K562 (cell line): ENCODE results near the gene CYB5RL. TPM values are rescaled to one million over a fixed set of nuclear protein-coding genes. Genes with fewer than 3 reads are reported as not detected.
A peak's percentile ranks its signal among the peaks of the same experiment; 100 is the strongest.

Experiments used
- ATAC-seq: fragments of 200-7000 bp; cut with Tn5 transposase; 3 replicates; pipeline ENCODE4 v1.9.1; 2020; ENCODE audit warnings: moderate library complexity
- BruUV-seq: library from RNA; stranded (reverse); fragments of 400-500 nt; replicated peaks from 2 replicates; lab custom pipeline; 2021; lab: Mats Ljungman, UMichigan
- CTCF ChIA-PET: fragments of 300-600 bp; formaldehyde crosslinking; extraction: SDS; loops from one replicate; lab custom pipeline; 2021; ENCODE audit warnings: low intra/inter-chr PET ratio; lab: Yijun Ruan, JAX
- POLR2A ChIA-PET: fragments of 300-600, 350-650 bp; sonication (Branson Sonifier 250); formaldehyde crosslinking; extraction: SDS; loops from one replicate; lab custom pipeline; 2021; ENCODE audit warnings: antibody characterized with exemption, inconsistent platforms; lab: Yijun Ruan, JAX
- DNase-seq, 4 experiments: peaks; one replicate each; pipeline versions ENCODE4 v3.0.0 to v3.0.0-alpha.2; 2011 to 2018; ENCODE audit warnings: low spot score in 3 of 4, mixed read lengths in 3 of 4; ENCODE audit errors: extremely low read depth in 1 of 4
- FAIRE-seq: peaks from 2 replicates; lab custom pipeline; 2011; peaks lifted over from hg19 to GRCh38; lab: Jason Lieb, UNC
- H2AFZ ChIP-seq: 2 replicates; pipeline ENCODE4 v1.6.0; 2011; ENCODE audit warnings: low read depth, low read length, control low read depth, inconsistent platforms
- H3K27ac ChIP-seq: fragments of 200-600 bp; 3 replicates; pipeline ENCODE4 v1.8.0; 2011; ENCODE audit warnings: low read depth, mild to moderate bottlenecking, control low read depth, inconsistent platforms, low read length, moderate library complexity, mixed read lengths; ENCODE audit errors: extremely low read depth
- H3K27me3 ChIP-seq, 2 experiments: fragments of 300-600 bp in 1 of 2; 2 replicates in 1 of 2; 3 replicates in 1 of 2; pipeline versions ENCODE4 v1.6.0 to v1.8.0; 2011; ENCODE audit warnings: inconsistent platforms in 2 of 2, low read length in 2 of 2, mild to moderate bottlenecking in 1 of 2, mixed read lengths in 1 of 2, moderate library complexity in 1 of 2; ENCODE audit not compliant: control insufficient read depth in 2 of 2, insufficient read depth in 2 of 2
- H3K36me3 ChIP-seq: fragments of 300-600 bp; 3 replicates; pipeline ENCODE4 v1.8.0; 2011; ENCODE audit warnings: mild to moderate bottlenecking, low read length, inconsistent platforms; ENCODE audit not compliant: control insufficient read depth, insufficient read depth
- H3K4me1 ChIP-seq, 2 experiments: fragments of 200-600 bp in 1 of 2; replicated peaks in 1 of 2; 2 replicates in 1 of 2; 3 replicates in 1 of 2; pipeline versions ENCODE4 v1.5.1 to v1.8.0; 2011; ENCODE audit warnings: inconsistent platforms in 2 of 2, low read length in 2 of 2, mild to moderate bottlenecking in 1 of 2, mixed read lengths in 1 of 2, moderate library complexity in 1 of 2; ENCODE audit not compliant: control insufficient read depth in 2 of 2, insufficient read depth in 2 of 2
- H3K4me2 ChIP-seq: 2 replicates; pipeline ENCODE4 v1.6.1; 2011; ENCODE audit warnings: low read length, control low read depth, inconsistent platforms, mixed read lengths; ENCODE audit not compliant: insufficient read depth
- H3K4me3 ChIP-seq: fragments of 200-600 bp; sonication (generic), shearing (Covaris generic); 2 replicates; pipeline ENCODE4 v1.5.1; 2016; ENCODE audit warnings: control low read depth, inconsistent platforms
- H3K79me2 ChIP-seq: fragments of 200-600 bp; 3 replicates; pipeline ENCODE4 v1.8.0; 2011; ENCODE audit warnings: low read length, inconsistent platforms; ENCODE audit not compliant: control insufficient read depth, insufficient read depth
- H3K9ac ChIP-seq, 2 experiments: 2 replicates each; pipeline versions ENCODE4 v1.6.0 to v1.6.1; 2011; ENCODE audit warnings: low read depth in 2 of 2, low read length in 2 of 2, control low read depth in 1 of 2, inconsistent platforms in 1 of 2, mild to moderate bottlenecking in 1 of 2, mixed read lengths in 1 of 2; ENCODE audit not compliant: insufficient read depth in 1 of 2
- H3K9me1 ChIP-seq: one replicate; pipeline ENCODE4 v1.6.0; 2011; ENCODE audit warnings: inconsistent platforms, mild to moderate bottlenecking, low read length, moderate library complexity; ENCODE audit not compliant: control insufficient read depth, insufficient read depth
- H3K9me3 ChIP-seq: replicated peaks from 2 replicates; pipeline ENCODE4 v1.5.1; 2011; ENCODE audit warnings: low read depth, low read length, inconsistent platforms; ENCODE audit not compliant: control insufficient read depth, insufficient read depth
- H4K20me1 ChIP-seq: replicated peaks from 2 replicates; pipeline ENCODE4 v1.6.1; 2011; ENCODE audit warnings: low read length, inconsistent platforms, mixed read lengths; ENCODE audit not compliant: control insufficient read depth, insufficient read depth
- ADNP ChIP-seq: fragments of 200-800 bp; sonication (Bioruptor generic); IDR thresholded peaks from 2 replicates; pipeline ENCODE4 v1.6.1; 2016; ENCODE audit warnings: missing genetic modification characterization, missing compliant biosample characterization
- ATF7 ChIP-seq: fragments of 450-650 bp; IDR thresholded peaks from 2 replicates; pipeline ENCODE4 v1.7.1; 2014; ENCODE audit warnings: mild to moderate bottlenecking, moderate library complexity
- CBFA2T3 ChIP-seq: fragments of 450-650 bp; IDR thresholded peaks from 2 replicates; pipeline ENCODE4 v1.6.1; 2017
- CBX1 ChIP-seq: sonication (generic); IDR thresholded peaks from 2 replicates; pipeline ENCODE4 v1.6.1; 2016; ENCODE audit warnings: antibody characterized with exemption, low read depth, mild to moderate bottlenecking
- CBX3 ChIP-seq, 2 experiments: IDR thresholded peaks; 1 replicate in 1 of 2; 2 replicates in 1 of 2; pipeline ENCODE4 v1.6.1; 2012; ENCODE audit warnings: inconsistent platforms in 2 of 2, low read length in 2 of 2, borderline replicate concordance in 1 of 2, control low read depth in 1 of 2
- CCAR2 ChIP-seq: fragments of 200-400 bp; formaldehyde crosslinking; IDR thresholded peaks from 2 replicates; pipeline ENCODE4 v1.6.1; 2017; ENCODE audit warnings: mild to moderate bottlenecking, low read depth, low read length
- COPS2 ChIP-seq: fragments of 450-650 bp; conservative IDR thresholded peaks from 2 replicates; pipeline ENCODE4 v1.6.1; 2016; ENCODE audit warnings: mild to moderate bottlenecking, moderate library complexity
- E2F4 ChIP-seq: sonication (generic); formaldehyde crosslinking; IDR thresholded peaks from 2 replicates; pipeline ENCODE4 v1.8.0; 2022; ENCODE audit warnings: mild to moderate bottlenecking, low read depth, missing genetic modification reagents
- ESRRA ChIP-seq: fragments of 450-650 bp; IDR thresholded peaks from 2 replicates; pipeline ENCODE4 v1.6.1; 2014; ENCODE audit warnings: low read depth, mild to moderate bottlenecking, moderate library complexity, borderline replicate concordance
- HDAC2 ChIP-seq: fragments of 450-650 bp; IDR thresholded peaks from 2 replicates; pipeline ENCODE4 v1.6.1; 2016; ENCODE audit warnings: mild to moderate bottlenecking
- MAX ChIP-seq: sonication (generic); formaldehyde crosslinking; IDR thresholded peaks from 2 replicates; pipeline ENCODE4 v1.9.0; 2022; ENCODE audit warnings: mild to moderate bottlenecking, missing genetic modification reagents
- PURB ChIP-seq: sonication (generic); formaldehyde crosslinking; IDR thresholded peaks from 2 replicates; pipeline ENCODE4 v1.9.0; 2021; ENCODE audit warnings: low read depth, mild to moderate bottlenecking, missing genetic modification reagents
- RBM25 ChIP-seq: fragments of 200-400 bp; formaldehyde crosslinking; IDR thresholded peaks from 2 replicates; pipeline ENCODE4 v1.6.1; 2018; ENCODE audit warnings: low read length, low read depth, moderate library complexity; ENCODE audit not compliant: severe bottlenecking
- RCOR1 ChIP-seq, 2 experiments: IDR thresholded peaks; 2 replicates each; pipeline ENCODE4 v1.6.1; 2012; ENCODE audit warnings: low read depth in 2 of 2, low read length in 2 of 2, borderline replicate concordance in 1 of 2, improper control_type of control experiment in 1 of 2
- SMARCA5 ChIP-seq: fragments of 450-650 bp; IDR thresholded peaks from 2 replicates; pipeline ENCODE4 v1.6.1; 2016
- ZNF395 ChIP-seq: fragments of 200-800 bp; sonication (Bioruptor generic); IDR thresholded peaks from 2 replicates; pipeline ENCODE4 v1.6.1; 2017; ENCODE audit warnings: missing genetic modification characterization, missing compliant biosample characterization
- ZNF449 ChIP-seq: fragments of 250-450 bp; sonication (Bioruptor Pico); IDR thresholded peaks from 2 replicates; pipeline ENCODE4 v1.8.0; 2022; ENCODE audit warnings: moderate library complexity, mild to moderate bottlenecking, inconsistent platforms
- WGBS: fragments of 100-300 bp; shearing (Covaris generic); methylation state at CpG from one replicate; pipeline ENCODE4 v1.1.6; 2016; ENCODE audit warnings: low coverage, mixed read lengths; ENCODE audit not compliant: insufficient coverage; ENCODE audit errors: missing lambda C conversion rate; 5-methylcytosine and 5-hydroxymethylcytosine counted together
- in situ Hi-C: fragments of 300-500 bp; cut with MboI; formaldehyde crosslinking; loops from 4 replicates; pipeline ENCODE4 v1.15.0; 2018; ENCODE audit warnings: inconsistent platforms, mixed read lengths
- intact Hi-C: fragments of 100-400 bp; cut with micrococcal nuclease; formaldehyde crosslinking; loops from 2 replicates; pipeline ENCODE4 v1.14.2; 2022
- polyA plus RNA-seq, 8 experiments: library from polyadenylated mRNA; depleted of rRNA in 4 of 8; stranded (reverse) in 5 of 8; unstranded in 3 of 8; fragments of >200 nt; fragmentation: Nextera tagmentation in 2 of 8; fragmentation: Illumina TruSeq in 1 of 8; extraction: Ambion mirVana in 2 of 8; extraction: Trizol in 1 of 8; gene quantifications; 2 replicates each; pipeline versions ENCODE4 v1.2.1 to v1.2.3, GENCODE V29; 2011 to 2014; ENCODE audit warnings: inconsistent platforms in 1 of 8, missing spikeins in 1 of 8
- total RNA-seq, 7 experiments: library from RNA; depleted of rRNA in 6 of 7; stranded (reverse); fragments of >200 nt in 6 of 7; fragmentation: Illumina TruSeq in 2 of 7; extraction: Trizol in 2 of 7; gene quantifications; 2 replicates each; pipeline versions ENCODE4 v1.2.1 to v1.2.3, GENCODE V29; 2011 to 2021; ENCODE audit warnings: low replicate concordance in 1 of 7

CYB5RL gene
- total and polyA plus RNA-seq, 9 of the 15 experiments (the other 6 are each of a cell fraction or from before 2014, with no cell fraction given) = 7.9 to 18.0 (median 11.2) TPM

- no peak for TF ChIP-seq E2F4 (CRISPR knock-in tag)
Measured at GRCh38 chr1:54163051-54163450, 36.8 kb downstream of the CYB5RL start (continued).

GRCh38 chr1:54161495-54162168 lies 38.2 kb downstream of the CYB5RL start:
- in situ Hi-C loops = no loop called here
- no peak for FAIRE-seq
- Histone ChIP-seq H3K4me1 (peaks cover 13 to 18% of the 10 kb centered on the region in 2 experiments; a peak in 3 of 5 replicates), H3K27ac (no peak overlapping the region), H3K9me3 (no peaks in the 10 kb centered on the region), H3K4me2 (no peak overlapping the region), H3K79me2 (no peaks in the 10 kb centered on the region), H3K4me3 (no peak overlapping the region), H3K9me1 (no peaks in the 10 kb centered on the region), H3K27me3 (no peaks in the 10 kb centered on the region), H2AFZ (no peak overlapping the region), H3K36me3 (no peaks in the 10 kb centered on the region), H3K9ac (no peak overlapping the region), H4K20me1 (no peaks in the 10 kb centered on the region)
- ATAC-seq = no peak; the same call in 2 of the 3 replicates
- 33% methylated on average over 6 of the region's 6 CpGs for whole genome bisulfite sequencing
- ChIA-PET CTCF (no interaction called here), POLR2A (interaction anchor here (1.1 to 2.8 kb wide), 3 partner anchors 10 to 23 kb away, joined by 4 to 15 read pairs (median 5); no protein-coding TSS in a partner anchor)
- no peak for DNase-seq
- intact Hi-C loops = no loop called here
- BruUV-seq = no TSS peak
- no peak for TF ChIP-seq CBFA2T3
- TF ChIP-seq MAX = 0 out of 2 replicates have a peak, but pooled peaks have one; percentile 33
- peak; percentile 59; the same call in 1 of the 2 replicates for TF ChIP-seq ESRRA
- TF ChIP-seq ADNP (tag) = peak; percentile 89
- peak; percentile 64; the same call in 1 of the 2 replicates for TF ChIP-seq HDAC2
- TF ChIP-seq ZNF395 = no peak
- peak; percentile 86 for TF ChIP-seq SMARCA5
- TF ChIP-seq CBX1 = peak; percentile 67; the same call in 1 of the 2 replicates
- no peak for TF ChIP-seq CCAR2
- TF ChIP-seq COPS2 = no peak
- TF ChIP-seq ZNF449 (CRISPR knock-in tag) = no peak
- no peak for TF ChIP-seq PURB
- no peak for TF ChIP-seq ATF7
- peak; percentile 97 for TF ChIP-seq RBM25
- TF ChIP-seq RCOR1 (IDR thresholded peaks at IDR 0.05; ENCODE audit: borderline replicate concordance in 1 of 2, low read depth in 2 of 2, low read length in 2 of 2) = peak in 1 of 2 experiments; percentile 65; a peak in 3 of 4 replicates
- peak in 1 of 2 experiments; percentile 75; a peak in 2 of 3 replicates for TF ChIP-seq CBX3 (IDR thresholded peaks at IDR 0.05; ENCODE audit: borderline replicate concordance in 1 of 2, low read length in 2 of 2)
